ENCODE data around the gene RAI1. TPM values are rescaled to one million over a fixed set of nuclear protein-coding genes. Genes with fewer than 3 reads are reported as not detected.

The RAI1 gene
- total RNA-seq, 1 donor from 2014 or later = 39.1 TPM

- H3K4me3 ChIP-seq (ENCODE audit: insufficient read depth, low read depth, low read length) = no peak overlapping the region
- FAIRE-seq (no peak), DNase-seq (ENCODE audit: low read depth) (no peak)
- Mint-ChIP-seq H3K36me3 (ENCODE audit: low read depth, unreplicated experiment) (peaks cover 22% of the 10 kb centered on the region), H3K4me1 (ENCODE audit: low read depth, unreplicated experiment) (peaks cover 60% of the 10 kb centered on the region), H3K4me3 (ENCODE audit: unreplicated experiment) (peak overlapping the region; percentile 25), H3K27ac (ENCODE audit: unreplicated experiment) (peak overlapping the region; percentile 41), H3K9me3 (ENCODE audit: unreplicated experiment) (no peaks in the 10 kb centered on the region), H3K27me3 (ENCODE audit: low read depth, unreplicated experiment) (no peaks in the 10 kb centered on the region)
- TF ChIP-seq CTCF (IDR thresholded peaks at IDR 0.05; ENCODE audit: insufficient read depth, low read depth, low read length) = no peak
- TF ChIP-seq EZH2 (IDR thresholded peaks at IDR 0.05; ENCODE audit: insufficient read depth, low read length) = no peak
- H3K27me3 ChIP-seq (ENCODE audit: insufficient read depth, low read length) = no peaks in the 10 kb centered on the region
- H3K9me3 ChIP-seq (ENCODE audit: insufficient read depth, low read depth, low read length) = no peaks in the 10 kb centered on the region
- peaks cover 94% of the 10 kb centered on the region for H4K20me1 ChIP-seq (ENCODE audit: insufficient read depth, low read length)
- no peak overlapping the region for H3K27ac ChIP-seq (ENCODE audit: low read depth, low read length)
- no peak overlapping the region for H3K4me2 ChIP-seq (ENCODE audit: low read length)
- H3K9ac ChIP-seq (ENCODE audit: low read length) = no peak overlapping the region
- H3K79me2 ChIP-seq (ENCODE audit: insufficient read depth, low read length) = peaks cover 96% of the 10 kb centered on the region
- peaks cover 28% of the 10 kb centered on the region for H3K4me1 ChIP-seq (ENCODE audit: insufficient read depth, low read length)
- no peak overlapping the region for H2AFZ ChIP-seq (ENCODE audit: low read depth, low read length)
- H3K36me3 ChIP-seq (ENCODE audit: insufficient read depth, low read length) = no peaks in the 10 kb centered on the region
Observed at GRCh38 chr17:17701658-17702057, 20.4 kb downstream of the RAI1 start.

DNA sequence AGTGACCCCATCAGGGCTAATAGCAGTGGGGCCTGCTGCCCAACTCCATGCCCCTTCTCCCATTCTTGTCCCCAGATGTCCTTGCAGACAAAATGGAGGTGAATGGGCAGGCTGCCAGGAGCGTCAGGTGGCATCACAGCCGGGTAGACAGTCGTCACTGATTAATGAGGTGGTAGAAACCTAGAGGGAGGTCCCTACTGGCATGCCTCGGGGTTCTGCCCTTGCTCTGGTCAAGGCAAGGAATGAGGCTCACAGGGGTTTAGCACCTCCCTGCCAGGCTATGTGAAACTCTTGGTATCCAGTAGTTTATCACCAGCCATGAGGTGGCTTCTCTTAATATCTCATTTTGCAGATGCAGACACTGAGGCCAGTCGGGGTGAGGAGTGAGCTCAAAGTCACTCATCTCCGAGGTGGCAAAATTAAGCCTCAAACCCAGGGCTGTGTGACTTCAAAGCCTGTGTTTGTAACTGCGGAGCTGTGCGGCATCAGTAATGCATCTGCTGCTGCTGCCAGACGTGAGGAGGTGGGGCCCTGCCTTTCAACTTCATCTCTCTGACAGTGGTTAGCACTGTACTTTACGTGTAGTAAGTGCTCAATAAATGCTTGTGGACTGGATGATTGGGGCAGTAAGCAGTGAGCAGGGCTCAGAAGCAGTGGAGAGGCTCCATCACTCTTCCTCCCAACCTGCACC, 21.3 kb downstream of the RAI1 start:
- no peak for TF ChIP-seq EZH2 (IDR thresholded peaks at IDR 0.05; ENCODE audit: insufficient read depth, low read length)
- TF ChIP-seq CTCF (IDR thresholded peaks at IDR 0.05; ENCODE audit: insufficient read depth, low read depth, low read length) = no peak
- no peaks in the 10 kb centered on the region for H3K36me3 ChIP-seq (ENCODE audit: insufficient read depth, low read length)
- Mint-ChIP-seq H3K27me3 (ENCODE audit: low read depth, unreplicated experiment) (no peaks in the 10 kb centered on the region), H3K27ac (ENCODE audit: unreplicated experiment) (no peak overlapping the region), H3K36me3 (ENCODE audit: low read depth, unreplicated experiment) (peaks cover 22% of the 10 kb centered on the region), H3K4me1 (ENCODE audit: low read depth, unreplicated experiment) (peaks cover 55% of the 10 kb centered on the region), H3K9me3 (ENCODE audit: unreplicated experiment) (no peaks in the 10 kb centered on the region), H3K4me3 (ENCODE audit: unreplicated experiment) (no peak overlapping the region)
- no peak for FAIRE-seq
- no peaks in the 10 kb centered on the region for H3K27me3 ChIP-seq (ENCODE audit: insufficient read depth, low read length)
- H3K9me3 ChIP-seq (ENCODE audit: insufficient read depth, low read depth, low read length) = no peaks in the 10 kb centered on the region
- peaks cover 96% of the 10 kb centered on the region for H3K79me2 ChIP-seq (ENCODE audit: insufficient read depth, low read length)
- DNase-seq (ENCODE audit: low read depth) = no peak
- no peak overlapping the region for H2AFZ ChIP-seq (ENCODE audit: low read depth, low read length)
- peaks cover 28% of the 10 kb centered on the region for H3K4me1 ChIP-seq (ENCODE audit: insufficient read depth, low read length)
- peaks cover 94% of the 10 kb centered on the region for H4K20me1 ChIP-seq (ENCODE audit: insufficient read depth, low read length)
- H3K27ac ChIP-seq (ENCODE audit: low read depth, low read length) = no peak overlapping the region
- no peak overlapping the region for H3K4me3 ChIP-seq (ENCODE audit: insufficient read depth, low read depth, low read length)
- H3K4me2 ChIP-seq (ENCODE audit: low read length) = no peak overlapping the region
- no peak overlapping the region for H3K9ac ChIP-seq (ENCODE audit: low read length)
